GM12864 (cell line): ENCODE data around the gene NINJ2.

Experiments
- DNase-seq: peaks from one replicate; pipeline ENCODE4 v3.0.0-alpha.2; 2011; ENCODE audit warnings: low read depth
- H3K4me3 ChIP-seq: 2 replicates; pipeline ENCODE4 v1.5.1; 2011; ENCODE audit warnings: mild to moderate bottlenecking, low read depth, low read length, control low read depth
- TF ChIP-seq, protein P1 (sequence below): IDR thresholded peaks from 2 replicates; pipeline ENCODE4 v1.5.1; 2011; ENCODE audit warnings: low read depth, mild to moderate bottlenecking, moderate library complexity, low read length, control low read depth, inconsistent platforms; ENCODE audit errors: missing control alignments

NINJ2 gene

GRCh38 chr12:532908-533565 lies 130.2 kb downstream of the NINJ2 start:
- DNase-seq = no peak
- H3K4me3 ChIP-seq = no peak overlapping the region
- TF ChIP-seq, protein P1, sequence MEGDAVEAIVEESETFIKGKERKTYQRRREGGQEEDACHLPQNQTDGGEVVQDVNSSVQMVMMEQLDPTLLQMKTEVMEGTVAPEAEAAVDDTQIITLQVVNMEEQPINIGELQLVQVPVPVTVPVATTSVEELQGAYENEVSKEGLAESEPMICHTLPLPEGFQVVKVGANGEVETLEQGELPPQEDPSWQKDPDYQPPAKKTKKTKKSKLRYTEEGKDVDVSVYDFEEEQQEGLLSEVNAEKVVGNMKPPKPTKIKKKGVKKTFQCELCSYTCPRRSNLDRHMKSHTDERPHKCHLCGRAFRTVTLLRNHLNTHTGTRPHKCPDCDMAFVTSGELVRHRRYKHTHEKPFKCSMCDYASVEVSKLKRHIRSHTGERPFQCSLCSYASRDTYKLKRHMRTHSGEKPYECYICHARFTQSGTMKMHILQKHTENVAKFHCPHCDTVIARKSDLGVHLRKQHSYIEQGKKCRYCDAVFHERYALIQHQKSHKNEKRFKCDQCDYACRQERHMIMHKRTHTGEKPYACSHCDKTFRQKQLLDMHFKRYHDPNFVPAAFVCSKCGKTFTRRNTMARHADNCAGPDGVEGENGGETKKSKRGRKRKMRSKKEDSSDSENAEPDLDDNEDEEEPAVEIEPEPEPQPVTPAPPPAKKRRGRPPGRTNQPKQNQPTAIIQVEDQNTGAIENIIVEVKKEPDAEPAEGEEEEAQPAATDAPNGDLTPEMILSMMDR = no peak

GRCh38 chr12:531951-532585 lies 131.2 kb downstream of the NINJ2 start:
- H3K4me3 ChIP-seq = no peak overlapping the region
- TF ChIP-seq, protein P1 = no peak
- DNase-seq = no peak

- TF ChIP-seq, protein P1 = no peak
- DNase-seq = no peak
- H3K4me3 ChIP-seq = no peak overlapping the region
These were observed 132.4 kb downstream of the NINJ2 start for GRCh38 chr12:530821-531220.

GRCh38 chr12:530308-530707 lies 132.9 kb downstream of the NINJ2 start:
- no peak for DNase-seq
- no peak overlapping the region for H3K4me3 ChIP-seq

GRCh38 chr12:527729-528128 lies 135.5 kb downstream of the NINJ2 start:
- DNase-seq = no peak
- TF ChIP-seq, protein P1 = no peak
- H3K4me3 ChIP-seq = no peak overlapping the region

More at GRCh38 chr12:530308-530707, 132.9 kb downstream of the NINJ2 start:
- TF ChIP-seq, protein P1 = no peak

- TF ChIP-seq, protein P1 = no peak
- no peak for DNase-seq
- no peak overlapping the region for H3K4me3 ChIP-seq
These were observed 136.0 kb downstream of the NINJ2 start for GRCh38 chr12:527241-527640.

DNA sequence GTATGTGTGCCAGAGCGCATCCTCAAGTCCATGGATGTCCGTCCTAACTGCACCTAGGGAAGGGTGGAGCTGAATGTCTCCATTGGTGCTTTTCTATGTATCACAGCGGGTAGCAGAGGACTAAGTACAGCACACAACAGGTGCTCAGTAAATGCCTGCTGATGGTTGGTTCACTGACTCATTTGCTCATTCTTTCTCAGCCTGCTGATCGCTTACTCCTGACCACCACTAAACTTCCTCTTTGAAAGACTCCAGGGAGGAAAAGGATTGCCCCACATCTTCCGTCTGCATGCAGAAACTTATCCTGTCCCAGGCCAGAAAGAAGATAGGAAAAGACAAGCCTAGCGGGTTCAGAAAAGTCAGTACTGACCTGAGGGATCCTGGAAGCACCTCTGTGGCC lies 137.2 kb downstream of the NINJ2 start:
- no peak for DNase-seq
- H3K4me3 ChIP-seq = no peak overlapping the region
- TF ChIP-seq, protein P1 = no peak
